GM23248 (cell line): ENCODE data around the gene COL4A4. TPM values are rescaled to one million over a fixed set of nuclear protein-coding genes. Genes with fewer than 3 reads are reported as not detected.

Experiments used
- DNase-seq: peaks from one replicate; pipeline ENCODE4 v3.0.0-alpha.2; 2015
- H2AFZ ChIP-seq: fragments of 200-600 bp; sonication (generic); 2 replicates; pipeline ENCODE4 v1.6.1; 2016; ENCODE audit warnings: antibody characterized with exemption
- H3F3A ChIP-seq: fragments of 200-600 bp; sonication (generic); 2 replicates; pipeline ENCODE4 v1.6.1; 2016; ENCODE audit warnings: mild to moderate bottlenecking, antibody characterized with exemption, mixed run types; ENCODE audit not compliant: insufficient read depth
- H3K27ac ChIP-seq: fragments of 200-600 bp; sonication (generic); 2 replicates; pipeline ENCODE4 v1.5.1; 2016; ENCODE audit warnings: mild to moderate bottlenecking
- H3K27me3 ChIP-seq: fragments of 200-600 bp; sonication (generic); replicated peaks from 2 replicates; pipeline ENCODE4 v1.6.1; 2016; ENCODE audit warnings: mild to moderate bottlenecking; ENCODE audit not compliant: insufficient read depth
- H3K36me3 ChIP-seq: fragments of 200-600 bp; sonication (generic); 2 replicates; pipeline ENCODE4 v1.6.1; 2016; ENCODE audit warnings: low read depth, mild to moderate bottlenecking
- H3K4me1 ChIP-seq: fragments of 200-600 bp; sonication (generic); 2 replicates; pipeline ENCODE4 v1.6.1; 2016; ENCODE audit warnings: mild to moderate bottlenecking; ENCODE audit not compliant: insufficient read depth
- H3K4me2 ChIP-seq: fragments of 200-600 bp; sonication (generic); one replicate; pipeline ENCODE4 v1.6.1; 2016; ENCODE audit warnings: mild to moderate bottlenecking; ENCODE audit not compliant: unreplicated experiment
- H3K4me3 ChIP-seq: fragments of 200-600 bp; sonication (generic); 2 replicates; pipeline ENCODE4 v1.5.1; 2016; ENCODE audit warnings: mild to moderate bottlenecking
- H3K79me2 ChIP-seq: fragments of 200-600 bp; sonication (generic); 2 replicates; pipeline ENCODE4 v1.6.1; 2016; ENCODE audit warnings: mild to moderate bottlenecking; ENCODE audit not compliant: insufficient read depth
- H3K9ac ChIP-seq: fragments of 200-600 bp; sonication (generic); 2 replicates; pipeline ENCODE4 v1.6.1; 2016; ENCODE audit warnings: mild to moderate bottlenecking
- H3K9me2 ChIP-seq: fragments of 200-600 bp; sonication (generic); 2 replicates; pipeline ENCODE4 v1.6.1; 2016; ENCODE audit warnings: mixed run types, mild to moderate bottlenecking, moderate library complexity; ENCODE audit not compliant: insufficient read depth
- H3K9me3 ChIP-seq: fragments of 200-600 bp; sonication (generic); one replicate; pipeline ENCODE4 v1.6.1; 2017; ENCODE audit warnings: low read depth
- H4K20me1 ChIP-seq: fragments of 200-600 bp; sonication (generic); 2 replicates; pipeline ENCODE4 v1.6.0; 2016; ENCODE audit not compliant: insufficient read depth
- EZH2 ChIP-seq: fragments of 200-600 bp; sonication (generic); IDR thresholded peaks from 2 replicates; pipeline ENCODE4 v1.6.1; 2018; ENCODE audit warnings: antibody characterized with exemption, mild to moderate bottlenecking; ENCODE audit not compliant: insufficient read depth, poor library complexity, severe bottlenecking
- EZH2phosphoT487 ChIP-seq: fragments of 200-600 bp; sonication (generic); IDR thresholded peaks from 2 replicates; pipeline ENCODE4 v1.6.1; 2018; ENCODE audit warnings: antibody characterized with exemption, moderate library complexity, mild to moderate bottlenecking, low read depth; ENCODE audit not compliant: insufficient read depth
- WGBS, 2 experiments: methylation state at CpG; one replicate each; pipeline ENCODE4 v1.1.6; 2015 to 2017; ENCODE audit warnings: low lambda C conversion rate in 2 of 2, low coverage in 1 of 2; ENCODE audit errors: missing lambda C conversion rate in 2 of 2; 5-methylcytosine and 5-hydroxymethylcytosine counted together
- in situ Hi-C: fragments of 300-500 bp; cut with MboI; formaldehyde crosslinking; loops from 2 replicates; pipeline ENCODE4 v1.15.0; 2020
- polyA plus RNA-seq: library from polyadenylated mRNA; unstranded; fragments of >200 nt; fragmentation: Nextera tagmentation; extraction: Ambion mirVana; gene quantifications from 2 replicates; pipeline ENCODE4 v1.2.1, GENCODE V29; 2016
- total RNA-seq: library from RNA; depleted of rRNA; stranded (reverse); fragments of >200 nt; shearing (Covaris generic); gene quantifications from 2 replicates; pipeline ENCODE4 v1.2.3, GENCODE V29; 2014

The COL4A4 gene
- total and polyA plus RNA-seq, 2 experiments from 2014 or later: 0.36 to 0.76 TPM

GRCh38 chr2:227188292-227188691, 24.3 kb upstream of the COL4A4 start:
- Histone ChIP-seq H3K36me3 (no peaks in the 10 kb centered on the region), H3K4me1 (0 out of 2 replicates have a peak, but pooled peaks cover 5% of the 10 kb centered on the region), H3K4me2 (peak overlapping the region; percentile 63), H3K9ac (no peak overlapping the region), H3K79me2 (no peaks in the 10 kb centered on the region), H2AFZ (peak overlapping the region; percentile 58), H3K9me2 (no peaks in the 10 kb centered on the region), H3F3A (no peaks in the 10 kb centered on the region), H3K27ac (no peak overlapping the region), H4K20me1 (no peaks in the 10 kb centered on the region), H3K4me3 (0 out of 2 replicates have a peak overlapping the region, but pooled peaks have one; percentile 18), H3K9me3 (no peaks in the 10 kb centered on the region), H3K27me3 (no peaks in the 10 kb centered on the region)
- DNase-seq: peak; percentile 52
- in situ Hi-C loops: no loop called here
- TF ChIP-seq EZH2 (no peak), EZH2phosphoT487 (no peak)
- WGBS, 2 experiments: 29 to 32% methylated on average over 6 of the region's 6 CpGs

DNA sequence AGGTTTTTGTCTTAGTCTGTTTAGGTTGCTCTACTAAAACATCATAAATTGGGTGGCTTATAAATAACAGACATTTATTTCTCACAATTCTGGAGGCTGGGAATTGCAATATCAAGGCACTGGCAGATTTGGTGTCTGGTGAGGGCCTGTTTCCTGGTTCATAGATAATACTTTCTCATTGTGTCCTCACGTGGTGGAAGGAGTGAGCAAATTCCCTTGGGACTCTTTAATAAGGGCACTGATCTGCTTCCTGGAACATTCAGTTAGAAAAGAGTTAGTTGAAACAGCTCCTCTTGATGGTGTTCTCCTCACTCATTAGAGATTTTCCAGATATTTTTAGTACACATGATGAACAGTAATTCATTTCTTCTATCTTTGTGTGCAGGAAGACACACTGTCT, 22.7 kb upstream of the COL4A4 start:
- Histone ChIP-seq H2AFZ (no peak overlapping the region), H3K27ac (no peak overlapping the region), H3K27me3 (no peaks in the 10 kb centered on the region), H3K9me2 (no peaks in the 10 kb centered on the region), H3K79me2 (no peaks in the 10 kb centered on the region), H4K20me1 (no peaks in the 10 kb centered on the region), H3K4me1 (0 out of 2 replicates have a peak, but pooled peaks cover 5% of the 10 kb centered on the region), H3K9ac (no peak overlapping the region), H3K9me3 (no peaks in the 10 kb centered on the region), H3K4me3 (no peak overlapping the region), H3K4me2 (no peak overlapping the region), H3F3A (no peaks in the 10 kb centered on the region), H3K36me3 (no peaks in the 10 kb centered on the region)
- in situ Hi-C loops: no loop called here
- 3 to 5% methylated on average over 1 of the region's 1 CpG for WGBS, 2 experiments
- no peak for TF ChIP-seq EZH2phosphoT487
- peak; percentile 38 for DNase-seq

DNA sequence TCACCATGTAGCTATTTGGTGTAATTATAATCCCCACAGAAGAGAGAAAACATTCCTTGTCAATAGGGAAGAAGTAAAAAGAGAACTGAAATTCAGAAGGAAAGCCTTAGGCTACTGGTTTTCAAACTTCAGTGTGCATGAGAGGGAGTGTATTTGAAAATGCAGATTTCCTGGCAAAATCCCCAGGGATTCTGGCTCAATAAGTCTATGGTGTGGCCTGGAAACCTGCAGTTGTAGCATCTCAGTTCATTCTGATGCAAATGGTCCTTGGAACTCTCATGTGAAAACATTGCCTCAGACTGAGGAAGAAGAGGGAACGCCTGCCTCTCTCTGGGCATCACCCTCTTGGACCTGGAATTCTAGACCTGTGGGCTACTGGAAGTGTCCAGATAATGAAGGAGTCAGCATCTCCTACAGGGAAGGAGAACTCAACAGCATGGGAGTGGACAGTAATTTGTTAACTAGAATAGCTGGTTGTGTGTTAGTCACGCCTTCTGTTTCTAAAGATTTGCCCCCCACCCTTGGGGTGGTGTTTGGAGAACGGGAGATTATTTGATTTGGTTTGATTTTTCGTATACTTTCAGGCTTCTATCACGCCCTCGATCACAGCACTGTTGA, 21.7 kb upstream of the COL4A4 start:
- H4K20me1 ChIP-seq: no peaks in the 10 kb centered on the region
- no peaks in the 10 kb centered on the region for H3K79me2 ChIP-seq
- H3K9ac ChIP-seq: no peak overlapping the region
- no peak overlapping the region for H3K4me3 ChIP-seq
- H3K4me2 ChIP-seq: no peak overlapping the region
- in situ Hi-C loops: no loop called here
- H3K9me2 ChIP-seq: no peaks in the 10 kb centered on the region
- H3K27me3 ChIP-seq: no peaks in the 10 kb centered on the region
- TF ChIP-seq EZH2 (no peak), EZH2phosphoT487 (no peak)
- 0 out of 2 replicates have a peak, but pooled peaks cover 5% of the 10 kb centered on the region for H3K4me1 ChIP-seq
- no peaks in the 10 kb centered on the region for H3K36me3 ChIP-seq
- H3K9me3 ChIP-seq: no peaks in the 10 kb centered on the region
- no peaks in the 10 kb centered on the region for H3F3A ChIP-seq
- no peak for DNase-seq
- WGBS, 2 experiments: 72 to 76% methylated on average over 6 of the region's 6 CpGs
- H3K27ac ChIP-seq: no peak overlapping the region
- H2AFZ ChIP-seq: no peak overlapping the region

DNA sequence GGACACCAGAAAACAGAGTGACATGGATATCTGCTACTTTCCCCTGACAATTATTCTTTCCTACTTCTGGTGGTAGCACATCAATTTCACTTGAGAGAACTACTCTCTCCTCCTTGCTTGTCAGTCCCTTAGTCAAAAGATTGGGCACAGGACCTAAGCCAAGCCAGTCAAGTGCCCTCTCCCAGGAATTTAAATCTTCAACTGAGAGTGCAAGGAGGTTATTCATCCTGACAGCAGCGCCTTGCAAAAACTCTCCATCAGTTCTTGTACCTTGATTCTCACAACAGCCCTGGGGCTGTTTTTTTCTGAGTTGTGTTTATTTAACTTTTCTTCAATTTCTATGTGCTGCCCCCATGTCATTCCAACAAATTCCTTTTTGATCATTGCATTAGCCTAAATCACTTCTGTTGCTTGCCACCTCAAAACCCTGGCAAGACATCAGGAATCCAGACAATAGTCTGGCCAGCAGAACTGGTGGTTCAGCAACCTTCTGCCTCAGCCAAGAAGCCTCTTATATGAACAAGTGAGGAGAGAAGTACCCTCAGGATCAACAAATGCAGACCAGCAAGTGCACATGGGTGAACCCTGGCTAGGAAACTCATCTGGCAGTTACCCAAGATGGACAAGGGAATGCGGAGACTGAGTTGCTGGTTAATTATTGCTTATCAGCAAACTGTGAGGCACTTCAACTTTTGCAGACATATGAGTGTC, 19.8 kb upstream of the COL4A4 start:
- Histone ChIP-seq H3F3A (no peaks in the 10 kb centered on the region), H3K27ac (no peak overlapping the region), H3K9me3 (no peaks in the 10 kb centered on the region), H3K4me2 (no peak overlapping the region), H3K9ac (no peak overlapping the region), H3K27me3 (no peaks in the 10 kb centered on the region), H4K20me1 (no peaks in the 10 kb centered on the region), H3K4me1 (0 out of 2 replicates have a peak, but pooled peaks cover 5% of the 10 kb centered on the region), H3K79me2 (no peaks in the 10 kb centered on the region), H3K36me3 (no peaks in the 10 kb centered on the region), H2AFZ (no peak overlapping the region), H3K4me3 (no peak overlapping the region), H3K9me2 (no peaks in the 10 kb centered on the region)
- DNase-seq: peak; percentile 4
- TF ChIP-seq EZH2 (no peak), EZH2phosphoT487 (no peak)
- 63 to 64% methylated on average over 2 of the region's 2 CpGs for WGBS, 2 experiments
- in situ Hi-C loops: no loop called here
